Measurements from ENCODE around the gene DIP2C.
"Not testable (repeated sequence)": the region's sequence is repeated elsewhere in the genome, so short reads cannot be mapped to it uniquely, and the experiment has no call there.

Gene DIP2C

GRCh38 chr10:654647-654996, 34.8 kb downstream of the DIP2C start:
- Histone ChIP-seq H3K27me3 (replicated peaks) (no peaks in the 10 kb centered on the region), H3K4me3 (ENCODE audit: low read depth, low read length) (no peak overlapping the region), H3K27ac (no peak overlapping the region), H3K36me3 (replicated peaks) (no peaks in the 10 kb centered on the region)
- no peak for DNase-seq
- no peak for TF ChIP-seq CTCF (IDR thresholded peaks at IDR 0.05; ENCODE audit: low read depth, low read length, missing control alignments)
- in situ Hi-C loops (cut with HindIII; ENCODE audit: low pct_ligation_motif_present, low sequenced_read_pairs), result no loop called here

- H3K36me3 ChIP-seq (replicated peaks), result no peaks in the 10 kb centered on the region
- TF ChIP-seq CTCF (IDR thresholded peaks at IDR 0.05; ENCODE audit: low read depth, low read length, missing control alignments), result no peak
- H3K27me3 ChIP-seq (replicated peaks), result no peaks in the 10 kb centered on the region
- H3K4me3 ChIP-seq (ENCODE audit: low read depth, low read length), result no peak overlapping the region
- in situ Hi-C loops (cut with HindIII; ENCODE audit: low pct_ligation_motif_present, low sequenced_read_pairs), result no loop called here
- DNase-seq, result peak; percentile 27
- H3K27ac ChIP-seq, result no peak overlapping the region
Observed at GRCh38 chr10:653991-654646, 35.3 kb downstream of the DIP2C start.

GRCh38 chr10:652832-653459, 36.5 kb downstream of the DIP2C start:
- H3K36me3 ChIP-seq (replicated peaks); in situ Hi-C loops (cut with HindIII; ENCODE audit: low pct_ligation_motif_present, low sequenced_read_pairs); H3K4me3 ChIP-seq (ENCODE audit: low read depth, low read length); H3K27ac ChIP-seq; H3K27me3 ChIP-seq (replicated peaks); DNase-seq: not testable (repeated sequence)

GRCh38 chr10:652233-652632, 37.2 kb downstream of the DIP2C start:
- in situ Hi-C loops (cut with HindIII; ENCODE audit: low pct_ligation_motif_present, low sequenced_read_pairs), result no loop called here
- DNase-seq, result no peak
- Histone ChIP-seq H3K36me3 (replicated peaks) (no peaks in the 10 kb centered on the region), H3K27me3 (replicated peaks) (no peaks in the 10 kb centered on the region), H3K4me3 (ENCODE audit: low read depth, low read length) (no peak overlapping the region), H3K27ac (no peak overlapping the region)
- TF ChIP-seq CTCF (IDR thresholded peaks at IDR 0.05; ENCODE audit: low read depth, low read length, missing control alignments), result no peak

GRCh38 chr10:651692-652091, 37.8 kb downstream of the DIP2C start:
- no peaks in the 10 kb centered on the region for H3K27me3 ChIP-seq (replicated peaks)
- DNase-seq, result no peak
- no peaks in the 10 kb centered on the region for H3K36me3 ChIP-seq (replicated peaks)
- in situ Hi-C loops (cut with HindIII; ENCODE audit: low pct_ligation_motif_present, low sequenced_read_pairs), result no loop called here
- no peak overlapping the region for H3K4me3 ChIP-seq (ENCODE audit: low read depth, low read length)
- H3K27ac ChIP-seq, result no peak overlapping the region
- TF ChIP-seq CTCF (IDR thresholded peaks at IDR 0.05; ENCODE audit: low read depth, low read length, missing control alignments), result no peak

GRCh38 chr10:650886-651615, 38.4 kb downstream of the DIP2C start:
- in situ Hi-C loops (cut with HindIII; ENCODE audit: low pct_ligation_motif_present, low sequenced_read_pairs), result no loop called here
- no peak overlapping the region for H3K27ac ChIP-seq
- no peak overlapping the region for H3K4me3 ChIP-seq (ENCODE audit: low read depth, low read length)
- H3K27me3 ChIP-seq (replicated peaks), result no peaks in the 10 kb centered on the region
- no peak for TF ChIP-seq CTCF (IDR thresholded peaks at IDR 0.05; ENCODE audit: low read depth, low read length, missing control alignments)
- DNase-seq, result no peak
- H3K36me3 ChIP-seq (replicated peaks), result no peaks in the 10 kb centered on the region

Data from brain microvascular endothelial cell (primary cell).